Activated T-helper 2 cell treated with anti-CD3 and anti-CD28 coated beads, Interferon-gamma antibody, Interleukin-2, Interleukin-4, amounts not matched to agents 10 μg/mL and 5 μg/mL and 100 μg/mL, durations not matched to agents 14 hours and 24 hours and 36 hours (primary cell): ENCODE measurements around the gene TMEM30B. TPM values are rescaled to one million over a fixed set of nuclear protein-coding genes. Genes with fewer than 3 reads are reported as not detected.
"Not testable (repeated sequence)": the region's sequence is repeated elsewhere in the genome, so short reads cannot be mapped to it uniquely, and the experiment has no call there.

Source experiments
- DNase-seq: peaks from one replicate; pipeline ENCODE4 v3.0.0; 2021; ENCODE audit warnings: low spot score
- H3K27ac Mint-ChIP-seq: one replicate; pipeline ENCODE4 v1.8.0; 2021; ENCODE audit warnings: mixed read lengths
- H3K27me3 Mint-ChIP-seq: one replicate; pipeline ENCODE4 v1.8.0; 2021; ENCODE audit warnings: low read depth, mixed read lengths
- H3K36me3 Mint-ChIP-seq: one replicate; pipeline ENCODE4 v1.8.0; 2021; ENCODE audit warnings: low read depth, mixed read lengths
- H3K4me1 Mint-ChIP-seq: one replicate; pipeline ENCODE4 v1.8.0; 2021; ENCODE audit warnings: low read depth, mixed read lengths
- H3K4me3 Mint-ChIP-seq: one replicate; pipeline ENCODE4 v1.8.0; 2021; ENCODE audit warnings: low read depth, mild to moderate bottlenecking, moderate library complexity, mixed read lengths
- H3K9me3 Mint-ChIP-seq: one replicate; pipeline ENCODE4 v1.8.0; 2021; ENCODE audit warnings: mixed read lengths
- intact Hi-C: fragments of 100-400 bp; cut with micrococcal nuclease; formaldehyde crosslinking; loops from one replicate; pipeline ENCODE4 v1.15.1; 2023
- total RNA-seq: library from RNA; stranded (reverse); gene quantifications from 2 replicates; pipeline ENCODE4 v1.2.3, GENCODE V29; 2022

The TMEM30B gene
- total RNA-seq, 1 donor from 2014 or later, result 0.66 TPM

DNA sequence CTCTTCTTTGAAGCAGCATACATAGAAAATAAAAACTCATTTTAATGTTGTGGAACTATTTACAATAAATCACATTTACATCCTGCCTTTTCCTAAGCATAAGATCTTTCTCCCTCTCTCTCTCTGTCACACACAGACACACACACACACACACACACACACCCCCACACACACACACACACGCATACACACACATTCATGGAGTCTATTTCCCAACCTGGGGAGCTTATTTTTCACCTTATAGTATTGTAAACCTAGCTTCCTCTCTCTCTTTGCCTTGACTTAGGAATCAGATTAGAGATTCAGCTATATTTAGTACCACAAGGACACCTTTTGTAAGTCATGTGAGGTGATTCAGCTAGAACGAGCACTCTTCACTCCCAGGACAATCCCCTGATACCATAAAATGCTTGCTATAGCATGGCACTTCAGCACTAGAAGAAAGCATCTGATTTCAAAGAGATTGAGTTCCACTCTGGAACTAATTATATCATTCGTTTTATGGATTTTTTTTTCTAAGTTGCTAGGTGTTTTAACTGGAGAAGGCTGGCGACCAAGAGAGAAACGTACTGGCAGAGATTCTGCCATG, 23.6 kb downstream of the TMEM30B start:
- Mint-ChIP-seq H3K27ac (no peak overlapping the region), H3K36me3 (no peaks in the 10 kb centered on the region), H3K4me1 (peaks cover 3% of the 10 kb centered on the region), H3K4me3 (no peak overlapping the region), H3K27me3 (peaks cover 59% of the 10 kb centered on the region), H3K9me3 (no peaks in the 10 kb centered on the region)
- DNase-seq, result no peak
- intact Hi-C loops, result loop anchor here (10.0 kb wide), 2 partner anchors 533 to 743 kb away; partner anchors contain the start of gene SIX4

GRCh38 chr14:61256826-61257468, 24.2 kb downstream of the TMEM30B start:
- no peak overlapping the region for H3K27ac Mint-ChIP-seq
- no peak for DNase-seq
- H3K27me3 Mint-ChIP-seq, result peaks cover 55% of the 10 kb centered on the region
- no peak overlapping the region for H3K4me3 Mint-ChIP-seq
- intact Hi-C loops, result loop anchor here (10.0 kb wide), 2 partner anchors 532 to 742 kb away; partner anchors contain the start of gene SIX4
- H3K9me3 Mint-ChIP-seq, result no peaks in the 10 kb centered on the region
- no peaks in the 10 kb centered on the region for H3K36me3 Mint-ChIP-seq
- H3K4me1 Mint-ChIP-seq, result peaks cover 3% of the 10 kb centered on the region

GRCh38 chr14:61255968-61256367, 25.2 kb downstream of the TMEM30B start:
- Mint-ChIP-seq H3K4me3 (no peak overlapping the region), H3K27ac (no peak overlapping the region), H3K27me3 (peaks cover 52% of the 10 kb centered on the region), H3K36me3 (no peaks in the 10 kb centered on the region), H3K9me3 (no peaks in the 10 kb centered on the region), H3K4me1 (peaks cover 3% of the 10 kb centered on the region)
- DNase-seq, result no peak
- intact Hi-C loops, result loop anchor here (10.0 kb wide), 2 partner anchors 531 to 741 kb away; partner anchors contain the start of gene SIX4

DNA sequence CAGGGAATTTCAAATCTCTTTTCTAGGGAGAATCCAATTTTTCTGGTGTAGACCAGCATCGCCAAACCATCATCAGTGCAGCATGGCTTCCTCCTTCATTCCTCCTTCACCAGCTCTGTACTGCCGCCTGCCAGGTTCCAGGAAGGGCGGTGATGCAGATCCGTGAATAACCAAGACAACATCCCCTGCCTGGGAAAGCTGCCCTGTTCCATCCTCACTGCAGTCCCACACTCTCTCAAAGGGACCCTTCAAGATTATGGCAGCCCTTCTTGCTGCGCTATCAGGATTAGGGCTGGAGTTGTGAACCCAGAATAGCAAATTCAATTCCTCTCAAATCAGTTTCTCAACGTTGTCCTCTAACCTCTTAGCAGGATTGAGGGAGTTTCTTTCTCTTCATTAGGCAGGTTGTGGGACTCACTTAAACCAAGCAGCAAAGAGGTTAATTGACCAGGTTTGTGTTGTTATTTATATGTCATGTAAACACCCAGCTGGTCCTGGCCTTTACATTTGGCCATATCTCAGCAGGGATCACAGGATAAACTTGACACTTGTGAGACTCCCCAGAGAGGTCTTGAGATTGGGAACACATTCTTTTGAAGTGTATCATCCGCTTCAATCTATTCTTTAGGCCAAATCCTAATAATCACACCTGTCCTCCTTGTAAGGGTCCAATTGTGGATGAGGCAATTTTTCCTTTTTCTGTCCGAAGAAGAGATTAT, 26.2 kb downstream of the TMEM30B start:
- DNase-seq, result no peak
- Mint-ChIP-seq H3K27ac (no peak overlapping the region), H3K9me3 (no peaks in the 10 kb centered on the region), H3K36me3 (no peaks in the 10 kb centered on the region), H3K4me3 (no peak overlapping the region), H3K27me3 (peaks cover 43% of the 10 kb centered on the region), H3K4me1 (peaks cover 3% of the 10 kb centered on the region)
- intact Hi-C loops, result loop anchor here (5.0 to 10.0 kb wide), 3 partner anchors 530 to 908 kb away; partner anchors contain the start of gene SIX4

DNA sequence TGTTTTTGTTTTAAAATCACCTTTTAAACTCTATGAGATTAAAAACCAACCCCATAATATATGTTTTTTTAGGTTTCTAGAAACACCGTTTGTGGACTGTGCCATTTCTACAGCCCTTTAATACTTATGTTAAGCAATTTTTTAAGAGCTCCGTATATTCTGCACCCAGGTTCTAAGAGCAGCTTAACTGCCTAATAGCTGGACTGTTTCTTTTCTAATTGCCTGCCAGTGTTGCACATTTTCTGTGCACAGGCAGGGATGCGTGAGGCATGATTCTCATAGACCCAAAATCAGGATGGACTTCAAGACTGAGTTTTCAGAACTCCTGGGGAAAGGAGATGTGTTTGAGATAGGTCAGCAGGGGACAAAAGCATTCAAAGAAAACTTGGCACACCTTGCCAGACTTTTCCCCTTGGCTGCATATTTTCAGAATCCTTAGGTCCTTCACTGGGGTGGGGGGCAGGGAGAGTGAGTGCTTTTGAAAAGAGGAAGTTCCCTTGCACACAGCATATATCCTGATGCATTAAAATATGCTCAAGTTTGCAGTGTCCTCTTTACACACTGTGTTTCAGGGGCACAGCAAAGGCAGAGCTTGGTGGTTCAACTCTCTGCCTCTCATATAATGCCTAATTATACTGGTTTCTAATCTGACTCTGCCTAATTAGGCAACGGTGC, 27.9 kb downstream of the TMEM30B start:
- Mint-ChIP-seq H3K4me3 (no peak overlapping the region), H3K27ac (no peak overlapping the region), H3K4me1 (peaks cover 10% of the 10 kb centered on the region), H3K27me3 (peaks cover 30% of the 10 kb centered on the region), H3K36me3 (no peaks in the 10 kb centered on the region), H3K9me3 (no peaks in the 10 kb centered on the region)
- intact Hi-C loops, result loop anchor here (2.0 to 10.0 kb wide), 4 partner anchors 150 to 906 kb away; partner anchors contain the start of gene SIX4
- no peak for DNase-seq

DNA sequence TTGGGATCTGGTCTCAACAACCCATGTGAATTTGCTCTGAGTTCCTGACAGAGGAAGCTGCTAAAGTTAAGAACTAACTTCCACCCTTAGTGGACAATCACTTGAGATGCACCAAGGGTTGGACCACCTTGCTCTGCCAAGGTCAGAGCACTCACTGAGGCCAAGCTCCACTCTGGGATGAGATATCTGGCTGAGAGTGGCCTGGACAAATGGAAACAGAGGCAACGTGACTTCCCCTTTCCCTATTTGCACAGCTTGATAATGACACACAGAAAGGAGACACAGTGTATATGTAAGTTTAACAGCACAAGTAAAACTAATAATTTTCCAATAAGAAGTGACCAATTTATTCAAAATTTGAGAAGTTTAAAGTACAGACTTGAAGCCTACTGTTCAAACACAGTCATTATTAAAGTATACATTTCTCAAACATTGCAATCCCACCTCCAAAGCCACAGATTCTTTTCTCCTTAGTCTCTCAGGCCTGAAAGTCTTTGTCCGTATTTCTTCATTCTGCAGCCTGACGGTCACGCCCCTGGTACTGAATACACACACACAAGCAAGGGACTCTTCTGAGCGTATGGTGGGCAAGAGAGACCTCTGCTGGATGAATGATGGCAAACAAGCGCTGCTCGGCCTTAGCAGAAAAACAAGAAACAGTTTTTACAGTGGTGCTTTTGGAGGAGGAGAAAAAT, 28.6 kb downstream of the TMEM30B start:
- intact Hi-C loops, result loop anchor here (1.0 to 10.0 kb wide), 7 partner anchors 150 to 905 kb away; partner anchors contain the start of gene SIX4
- H3K36me3 Mint-ChIP-seq, result no peaks in the 10 kb centered on the region
- H3K4me1 Mint-ChIP-seq, result peaks cover 16% of the 10 kb centered on the region
- peak; percentile 50 for DNase-seq
- H3K4me3 Mint-ChIP-seq, result no peak overlapping the region
- peaks cover 24% of the 10 kb centered on the region for H3K27me3 Mint-ChIP-seq
- H3K27ac Mint-ChIP-seq, result no peak overlapping the region
- H3K9me3 Mint-ChIP-seq, result no peaks in the 10 kb centered on the region

- peaks cover 16% of the 10 kb centered on the region for H3K4me1 Mint-ChIP-seq
- no peak for DNase-seq
- H3K4me3 Mint-ChIP-seq, result no peak overlapping the region
- no peaks in the 10 kb centered on the region for H3K9me3 Mint-ChIP-seq
- H3K36me3 Mint-ChIP-seq, result no peaks in the 10 kb centered on the region
- H3K27ac Mint-ChIP-seq, result no peak overlapping the region
- H3K27me3 Mint-ChIP-seq, result peaks cover 10% of the 10 kb centered on the region
- intact Hi-C loops, result loop anchor here (5.0 to 10.0 kb wide), 3 partner anchors 525 to 903 kb away; partner anchors contain the start of gene SIX4
Observed at GRCh38 chr14:61250063-61250462, 31.1 kb downstream of the TMEM30B start.

GRCh38 chr14:61247935-61248334, 33.2 kb downstream of the TMEM30B start:
- Mint-ChIP-seq H3K27ac (peak overlapping the region; percentile 12), H3K4me3 (no peak overlapping the region), H3K9me3 (no peaks in the 10 kb centered on the region), H3K27me3 (peaks cover 2% of the 10 kb centered on the region), H3K36me3 (no peaks in the 10 kb centered on the region), H3K4me1 (peaks cover 16% of the 10 kb centered on the region)
- intact Hi-C loops, result loop anchor here (1.0 to 5.0 kb wide), 3 partner anchors 70 to 391 kb away; no protein-coding TSS in a partner anchor
- no peak for DNase-seq

DNA sequence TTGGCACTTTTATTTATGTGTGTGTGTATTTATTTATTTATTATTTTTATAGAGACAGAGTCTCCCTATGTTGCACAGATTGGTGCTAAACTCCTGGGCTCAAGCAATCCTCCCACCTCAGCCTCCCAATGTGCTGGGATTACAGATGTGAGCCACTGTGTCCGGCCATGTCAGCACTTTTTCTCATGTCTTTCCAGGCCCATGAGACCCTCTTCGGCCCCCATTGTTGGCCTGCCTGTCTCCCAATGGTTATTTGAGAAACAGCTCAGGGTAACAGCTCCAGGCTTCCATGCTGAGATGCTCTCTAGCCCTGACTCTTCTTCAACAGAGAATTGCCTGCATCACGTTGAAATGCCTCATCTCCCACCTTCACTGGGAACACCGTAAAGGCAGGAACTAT, 34.4 kb downstream of the TMEM30B start:
- no peak for DNase-seq
- H3K4me3 Mint-ChIP-seq, result no peak overlapping the region
- H3K9me3 Mint-ChIP-seq, result peaks cover 1% of the 10 kb centered on the region
- no peaks in the 10 kb centered on the region for H3K27me3 Mint-ChIP-seq
- no peak overlapping the region for H3K27ac Mint-ChIP-seq
- H3K36me3 Mint-ChIP-seq, result peaks cover 1% of the 10 kb centered on the region
- intact Hi-C loops, result loop anchor here (5.0 kb wide), 1 partner anchor 389 kb away; no protein-coding TSS in a partner anchor
- H3K4me1 Mint-ChIP-seq, result peaks cover 13% of the 10 kb centered on the region

GRCh38 chr14:61244009-61244408, 37.1 kb downstream of the TMEM30B start:
- intact Hi-C loops, result no loop called here
- Mint-ChIP-seq H3K4me3 (no peak overlapping the region), H3K4me1 (peaks cover 11% of the 10 kb centered on the region), H3K27ac (no peak overlapping the region), H3K36me3 (peaks cover 17% of the 10 kb centered on the region), H3K9me3 (peaks cover 24% of the 10 kb centered on the region), H3K27me3 (no peaks in the 10 kb centered on the region)
- DNase-seq, result no peak

DNA sequence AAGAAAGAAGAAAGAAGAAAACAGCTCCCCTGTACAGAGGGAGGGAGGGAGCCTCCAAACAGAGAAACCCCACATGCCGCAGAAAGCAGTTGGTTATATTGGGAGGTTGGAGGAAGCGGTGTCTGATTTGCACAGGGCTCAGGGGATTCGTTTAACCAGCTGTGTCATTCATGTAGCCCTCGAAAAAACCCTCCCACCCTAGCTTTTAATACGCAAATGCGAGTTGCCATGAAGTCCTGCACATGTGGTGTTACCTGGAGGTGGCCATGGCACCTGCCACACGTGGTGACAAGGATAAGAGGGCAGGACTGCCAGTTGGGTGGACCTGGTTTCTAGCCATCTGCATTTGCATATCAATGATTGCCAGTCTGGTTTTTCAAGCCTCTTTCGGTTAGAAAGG, 40.9 kb downstream of the TMEM30B start:
- intact Hi-C loops, result no loop called here
- peaks cover 29% of the 10 kb centered on the region for H3K9me3 Mint-ChIP-seq
- peaks cover 2% of the 10 kb centered on the region for H3K27me3 Mint-ChIP-seq
- DNase-seq, result no peak
- no peaks in the 10 kb centered on the region for H3K4me1 Mint-ChIP-seq
- H3K4me3 Mint-ChIP-seq, result no peak overlapping the region
- no peak overlapping the region for H3K27ac Mint-ChIP-seq
- peaks cover 17% of the 10 kb centered on the region for H3K36me3 Mint-ChIP-seq

- not testable (repeated sequence) for H3K27ac Mint-ChIP-seq, H3K27me3 Mint-ChIP-seq
- H3K9me3 Mint-ChIP-seq, result peaks cover 29% of the 10 kb centered on the region
Observed at GRCh38 chr14:61239285-61239684, 41.9 kb downstream of the TMEM30B start.

More at GRCh38 chr14:61239285-61239684, 41.9 kb downstream of the TMEM30B start:
- DNase-seq, H3K4me1 Mint-ChIP-seq, H3K4me3 Mint-ChIP-seq, intact Hi-C loops: not testable (repeated sequence)
- H3K36me3 Mint-ChIP-seq, result peaks cover 17% of the 10 kb centered on the region
